SK-N-MC (cell line): ENCODE results near the gene UBE4B.

Experiments used
- DNase-seq: peaks from one replicate; pipeline ENCODE4 v3.0.0-alpha.2; 2011; ENCODE audit warnings: low read depth, low spot score
- H3K27ac ChIP-seq: fragments of 200-600 bp; sonication (generic); 2 replicates; pipeline ENCODE4 v1.5.1; 2016; ENCODE audit warnings: mixed run types
- H3K36me3 ChIP-seq: fragments of 200-600 bp; sonication (generic); 2 replicates; pipeline ENCODE4 v1.6.1; 2017; ENCODE audit warnings: antibody characterized with exemption, low read length, mixed read lengths; ENCODE audit not compliant: insufficient read depth
- H3K4me3 ChIP-seq: fragments of 200-600 bp; sonication (generic); 2 replicates; pipeline ENCODE4 v1.5.1; 2016
- H3K9ac ChIP-seq: fragments of 200-600 bp; sonication (generic); 2 replicates; pipeline ENCODE4 v1.8.0; 2017; ENCODE audit warnings: mixed run types, mixed read lengths; ENCODE audit not compliant: insufficient read length
- H3K9me3 ChIP-seq: fragments of 200-600 bp; sonication (generic); 2 replicates; pipeline ENCODE4 v1.6.1; 2017; ENCODE audit warnings: low read depth, mild to moderate bottlenecking, antibody characterized with exemption, low read length, moderate library complexity, mixed read lengths
- EZH2 ChIP-seq: fragments of 200-600 bp; sonication (generic); IDR thresholded peaks from one replicate; pipeline ENCODE4 v1.6.1; 2017; ENCODE audit warnings: antibody characterized with exemption
- FOXP2 ChIP-seq: optimal IDR thresholded peaks from 2 replicates; pipeline ENCODE3; 2011; ENCODE audit warnings: mild to moderate bottlenecking, moderate library complexity; ENCODE audit not compliant: insufficient read depth; ENCODE audit errors: extremely low read length, control extremely low read depth
- POLR2AphosphoS5 ChIP-seq: IDR thresholded peaks from 2 replicates; pipeline ENCODE4 v1.6.1; 2012; ENCODE audit warnings: mild to moderate bottlenecking, low read depth, low read length, borderline replicate concordance

The UBE4B gene

GRCh38 chr1:10160907-10161490 lies 128.2 kb downstream of the UBE4B start:
- TF ChIP-seq POLR2AphosphoS5 (no peak), EZH2 (no peak), FOXP2 (no peak)
- Histone ChIP-seq H3K4me3 (no peak overlapping the region), H3K9ac (no peak overlapping the region), H3K36me3 (peaks cover 27% of the 10 kb centered on the region), H3K27ac (peak overlapping the region; percentile 54; the same call in 1 of the 2 replicates), H3K9me3 (no peaks in the 10 kb centered on the region)
- DNase-seq = no peak

GRCh38 chr1:10161541-10162290 lies 129.0 kb downstream of the UBE4B start:
- Histone ChIP-seq H3K9ac (no peak overlapping the region), H3K36me3 (peaks cover 31% of the 10 kb centered on the region), H3K27ac (peak overlapping the region; percentile 54; the same call in 1 of the 2 replicates), H3K9me3 (no peaks in the 10 kb centered on the region), H3K4me3 (no peak overlapping the region)
- DNase-seq = no peak
- TF ChIP-seq EZH2 (no peak), FOXP2 (no peak), POLR2AphosphoS5 (no peak)

DNA sequence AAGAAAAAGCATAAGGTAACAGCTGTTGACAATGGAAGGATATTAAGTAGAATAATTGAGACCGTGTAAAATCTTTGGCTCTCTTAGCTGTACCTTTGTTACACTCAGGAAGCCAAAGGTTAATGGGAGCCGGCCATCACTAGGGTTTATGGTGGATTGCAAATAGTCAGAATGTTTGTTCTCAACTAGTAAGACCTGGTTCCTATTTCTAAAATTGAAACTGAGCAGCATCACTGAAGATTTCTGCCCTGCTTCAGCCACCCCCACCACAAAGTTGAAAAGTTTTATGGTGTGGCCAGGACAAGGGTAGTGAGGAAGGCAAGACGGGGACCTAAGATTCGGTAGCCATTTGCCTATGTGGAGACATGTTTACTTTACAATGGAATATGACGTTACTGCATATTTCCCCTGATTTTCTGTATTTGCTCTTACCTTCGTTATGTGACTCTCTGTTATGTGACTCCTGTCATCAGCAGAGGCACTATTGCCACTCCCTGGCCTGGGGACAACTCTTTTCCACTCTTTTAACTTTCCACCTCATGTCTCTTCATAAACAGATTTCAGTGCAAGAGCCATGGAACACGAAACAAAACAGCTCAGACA lies 136.3 kb downstream of the UBE4B start:
- Histone ChIP-seq H3K9me3 (no peaks in the 10 kb centered on the region), H3K4me3 (no peak overlapping the region), H3K27ac (peak overlapping the region; percentile 32; the same call in 1 of the 2 replicates), H3K9ac (no peak overlapping the region), H3K36me3 (peaks cover 57% of the 10 kb centered on the region)
- DNase-seq = no peak
- TF ChIP-seq EZH2 (no peak), FOXP2 (no peak), POLR2AphosphoS5 (no peak)

DNA sequence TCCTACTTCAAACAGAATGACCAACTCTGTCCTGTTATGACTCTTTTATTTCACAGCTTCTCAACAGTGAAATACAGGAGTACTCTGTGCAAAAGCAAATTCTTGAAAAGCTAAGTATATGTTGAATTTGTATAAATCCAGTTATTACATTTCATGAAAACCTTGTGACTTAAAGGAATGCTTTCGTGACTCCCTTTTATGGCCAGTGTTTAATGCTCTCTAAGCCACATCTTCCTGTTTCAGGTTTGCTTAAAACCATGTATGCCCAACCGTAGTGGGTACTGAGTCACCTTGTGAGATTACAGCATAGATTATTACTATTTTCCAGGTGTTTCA lies 137.4 kb downstream of the UBE4B start:
- peak overlapping the region; percentile 20 for H3K27ac ChIP-seq
- TF ChIP-seq FOXP2 (no peak), EZH2 (no peak), POLR2AphosphoS5 (no peak)
- H3K9me3 ChIP-seq = no peaks in the 10 kb centered on the region
- H3K9ac ChIP-seq = no peak overlapping the region
- no peak overlapping the region for H3K4me3 ChIP-seq
- peaks cover 53% of the 10 kb centered on the region for H3K36me3 ChIP-seq
- no peak for DNase-seq

GRCh38 chr1:10171105-10171767 lies 138.5 kb downstream of the UBE4B start:
- peaks cover 49% of the 10 kb centered on the region for H3K36me3 ChIP-seq
- no peak overlapping the region for H3K4me3 ChIP-seq
- H3K9me3 ChIP-seq = no peaks in the 10 kb centered on the region
- TF ChIP-seq FOXP2 (no peak), EZH2 (no peak), POLR2AphosphoS5 (no peak)
- DNase-seq = no peak
- no peak overlapping the region for H3K9ac ChIP-seq
- 0 out of 2 replicates have a peak overlapping the region, but pooled peaks have one; percentile 32 for H3K27ac ChIP-seq

DNA sequence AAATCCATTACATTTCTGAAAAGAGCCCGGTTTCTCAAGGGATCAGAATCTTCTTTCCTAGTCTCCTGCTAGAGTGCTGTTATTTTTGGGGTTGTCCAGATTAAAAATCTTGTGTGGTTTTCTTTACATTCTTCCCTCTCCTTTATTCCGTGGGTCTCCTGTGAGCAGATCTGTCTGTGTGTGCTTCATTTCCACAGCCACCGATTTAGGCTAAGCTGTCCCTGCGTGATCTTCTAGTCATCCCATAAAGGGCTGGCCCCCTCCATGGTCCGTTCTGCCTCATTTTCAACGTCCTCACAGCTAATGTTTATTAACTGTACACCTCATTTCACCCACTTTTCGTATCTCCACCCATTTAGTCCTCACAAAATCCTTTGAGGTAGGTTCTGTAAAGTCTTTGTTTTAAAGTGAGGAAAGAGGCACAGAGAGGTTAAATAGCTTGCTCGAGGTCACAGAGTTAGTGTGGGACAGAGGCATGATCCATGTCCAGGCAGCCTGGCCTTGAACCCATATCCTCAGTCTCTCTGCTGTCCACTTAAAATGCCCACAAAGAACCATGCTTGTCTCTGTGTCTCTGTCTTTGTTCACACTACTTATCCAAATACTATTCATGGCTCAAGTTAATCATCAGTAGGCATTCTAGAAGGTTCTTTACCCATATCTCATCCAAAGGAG lies 139.4 kb downstream of the UBE4B start:
- no peak overlapping the region for H3K4me3 ChIP-seq
- H3K36me3 ChIP-seq = peaks cover 48% of the 10 kb centered on the region
- TF ChIP-seq FOXP2 (no peak), EZH2 (no peak), POLR2AphosphoS5 (no peak)
- no peaks in the 10 kb centered on the region for H3K9me3 ChIP-seq
- no peak overlapping the region for H3K9ac ChIP-seq
- H3K27ac ChIP-seq = no peak overlapping the region
- DNase-seq = no peak

DNA sequence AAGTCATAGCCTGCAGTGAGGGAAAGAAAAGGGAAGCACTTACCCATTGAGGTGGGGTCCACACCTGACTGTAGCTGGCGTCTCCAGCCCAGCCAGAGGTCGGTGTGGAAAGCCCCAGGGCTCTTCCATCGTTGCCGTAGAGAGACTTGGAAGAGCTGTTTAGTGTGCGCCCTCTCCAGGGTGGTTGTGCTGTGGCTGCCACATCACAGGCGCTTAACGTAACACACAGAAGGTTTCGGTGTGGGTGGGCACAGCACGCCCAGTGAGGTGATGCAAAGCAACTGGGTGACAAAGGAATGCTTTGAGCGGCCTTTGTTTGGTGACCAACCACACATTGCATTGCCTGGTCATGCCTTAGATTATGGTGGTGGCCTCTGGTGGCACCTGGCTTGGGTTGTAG lies 140.8 kb downstream of the UBE4B start:
- H3K27ac ChIP-seq = no peak overlapping the region
- H3K9ac ChIP-seq = no peak overlapping the region
- H3K9me3 ChIP-seq = no peaks in the 10 kb centered on the region
- no peak overlapping the region for H3K4me3 ChIP-seq
- peaks cover 40% of the 10 kb centered on the region for H3K36me3 ChIP-seq
- no peak for DNase-seq
- TF ChIP-seq POLR2AphosphoS5 = no peak
- no peak for TF ChIP-seq FOXP2
- TF ChIP-seq EZH2 = no peak
